HepG2 (cell line): ENCODE data around the gene ADI1. TPM values are rescaled to one million over a fixed set of nuclear protein-coding genes. Genes with fewer than 3 reads are reported as not detected.
A peak's percentile ranks its signal among the peaks of the same experiment; 100 is the strongest.

Experiments
- ATAC-seq: fragments of 200-7000 bp; cut with Tn5 transposase; 3 replicates; pipeline ENCODE4 v1.9.1; 2020; ENCODE audit warnings: mild to moderate bottlenecking, moderate library complexity
- BruUV-seq: library from RNA; stranded (reverse); fragments of 400-500 nt; replicated peaks from 2 replicates; lab custom pipeline; 2021; lab: Mats Ljungman, UMichigan
- CTCF ChIA-PET: fragments of 300-600 bp; formaldehyde crosslinking; extraction: SDS; loops from one replicate; lab custom pipeline; 2021; ENCODE audit warnings: low total read pairs, inconsistent platforms, low intra/inter-chr PET ratio; lab: Yijun Ruan, JAX
- POLR2A ChIA-PET: fragments of 350-600 bp; sonication (Branson Sonifier 250); formaldehyde crosslinking; loops from one replicate; lab custom pipeline; 2020; ENCODE audit warnings: antibody characterized with exemption, inconsistent platforms; lab: Yijun Ruan, JAX
- DNase-seq: peaks from one replicate; pipeline ENCODE4 v3.0.0-alpha.2; 2015; ENCODE audit warnings: low spot score
- FAIRE-seq: peaks from 3 replicates; lab custom pipeline; 2011; peaks lifted over from hg19 to GRCh38; lab: Jason Lieb, UNC
- H2AFZ ChIP-seq: one replicate; pipeline ENCODE4 v1.6.1; 2011; ENCODE audit warnings: low read length, inconsistent platforms
- H3K27ac ChIP-seq: fragments of 300-600 bp; 3 replicates; pipeline ENCODE4 v1.8.0; 2011; ENCODE audit warnings: mixed run types, mild to moderate bottlenecking, mixed read lengths, low read length, inconsistent platforms; ENCODE audit not compliant: insufficient read depth; ENCODE audit errors: extremely low read length
- H3K27me3 ChIP-seq, 2 experiments: fragments of 200-600 bp in 1 of 2; 2 replicates in 1 of 2; 3 replicates in 1 of 2; pipeline versions ENCODE4 v1.6.0 to v1.8.0; 2011; ENCODE audit warnings: low read length in 2 of 2, mild to moderate bottlenecking in 2 of 2, moderate library complexity in 2 of 2, inconsistent platforms in 1 of 2; ENCODE audit not compliant: insufficient read depth in 2 of 2, control insufficient read depth in 1 of 2
- H3K36me3 ChIP-seq, 2 experiments: fragments of 200-600 bp in 1 of 2; replicated peaks in 1 of 2; 2 replicates in 1 of 2; 3 replicates in 1 of 2; pipeline versions ENCODE4 v1.5.1 to v1.8.0; 2011; ENCODE audit warnings: low read length in 2 of 2, inconsistent platforms in 1 of 2; ENCODE audit not compliant: insufficient read depth in 2 of 2, control insufficient read depth in 1 of 2
- H3K4me1 ChIP-seq: 2 replicates; pipeline ENCODE4 v1.5.1; 2012; ENCODE audit warnings: low read length, inconsistent platforms; ENCODE audit not compliant: insufficient read depth
- H3K4me2 ChIP-seq: 2 replicates; pipeline ENCODE4 v1.6.0; 2011; ENCODE audit warnings: low read depth, low read length, inconsistent platforms
- H3K4me3 ChIP-seq, 3 experiments: fragments of 200-600 bp in 1 of 3; sonication (generic), shearing (Covaris generic) in 1 of 3; replicated peaks in 1 of 3; 2 replicates each; pipeline ENCODE4 v1.5.1; 2011 to 2016; ENCODE audit warnings: low read length in 3 of 3, inconsistent platforms in 2 of 3, low read depth in 2 of 3, mild to moderate bottlenecking in 2 of 3, control low read depth in 1 of 3, mixed read lengths in 1 of 3; ENCODE audit not compliant: insufficient read depth in 1 of 3
- H3K79me2 ChIP-seq: one replicate; pipeline ENCODE4 v1.6.1; 2011; ENCODE audit warnings: low read length, inconsistent platforms; ENCODE audit not compliant: insufficient read depth
- H3K9ac ChIP-seq: 2 replicates; pipeline ENCODE4 v1.6.0; 2011; ENCODE audit warnings: mild to moderate bottlenecking, low read depth, low read length, inconsistent platforms; ENCODE audit not compliant: insufficient read depth
- H3K9me3 ChIP-seq: 2 replicates; pipeline ENCODE4 v1.5.1; 2012; ENCODE audit warnings: mild to moderate bottlenecking, low read length
- H4K20me1 ChIP-seq: 2 replicates; pipeline ENCODE4 v1.6.0; 2011; ENCODE audit warnings: inconsistent platforms, mild to moderate bottlenecking, low read length, moderate library complexity; ENCODE audit not compliant: insufficient read depth
- GLMP ChIP-seq: sonication (generic); formaldehyde crosslinking; IDR thresholded peaks from 2 replicates; pipeline ENCODE4 v1.9.0; 2021; ENCODE audit warnings: missing genetic modification reagents, mild to moderate bottlenecking, borderline replicate concordance
- KDM5A ChIP-seq: fragments of 200-600 bp; sonication (generic); IDR thresholded peaks from 2 replicates; pipeline ENCODE4 v1.7.0; 2018; ENCODE audit warnings: antibody characterized with exemption, mild to moderate bottlenecking, low read length, borderline replicate concordance
- MLX ChIP-seq: IDR thresholded peaks from 2 replicates; pipeline ENCODE4 v1.6.1; 2016
- NFYC ChIP-seq: IDR thresholded peaks from 2 replicates; pipeline ENCODE4 v1.6.1; 2016; ENCODE audit warnings: missing genetic modification reagents, missing compliant biosample characterization
- POLR2AphosphoS5 ChIP-seq: IDR thresholded peaks from 2 replicates; pipeline ENCODE4 v1.6.1; 2012; ENCODE audit warnings: low read depth, low read length
- PPARG ChIP-seq: conservative IDR thresholded peaks from 2 replicates; pipeline ENCODE4 v1.6.1; 2016; ENCODE audit warnings: missing biosample characterization, missing genetic modification reagents
- RBAK ChIP-seq: sonication (generic); formaldehyde crosslinking; IDR thresholded peaks from 2 replicates; pipeline ENCODE4 v1.5.1; 2020; ENCODE audit warnings: mild to moderate bottlenecking, missing genetic modification reagents
- SMYD3 ChIP-seq: sonication (generic); formaldehyde crosslinking; IDR thresholded peaks from 2 replicates; pipeline ENCODE4 v1.8.1; 2023; ENCODE audit warnings: mild to moderate bottlenecking, missing genetic modification reagents
- ZNF878 ChIP-seq: sonication (generic); formaldehyde crosslinking; IDR thresholded peaks from 2 replicates; pipeline ENCODE4 v1.8.1; 2023; ENCODE audit warnings: mild to moderate bottlenecking, missing genetic modification reagents, moderate library complexity
- ZSCAN22 ChIP-seq: sonication (generic); formaldehyde crosslinking; IDR thresholded peaks from 2 replicates; pipeline ENCODE4 v1.4.0; 2020; ENCODE audit warnings: mild to moderate bottlenecking, missing genetic modification reagents
- WGBS: methylation state at CpG from one replicate; pipeline ENCODE4 v1.1.6; 2017; ENCODE audit warnings: low lambda C conversion rate; 5-methylcytosine and 5-hydroxymethylcytosine counted together
- in situ Hi-C: cut with HindIII; loops from 2 replicates; pipeline ENCODE4 v1.10.0; 2017; ENCODE audit warnings: low pct_unique_long_range_greater_than_20kb; ENCODE audit not compliant: extremely low pct_ligation_motif_present
- intact Hi-C: fragments of 100-400 bp; cut with micrococcal nuclease; formaldehyde crosslinking; loops from one replicate; pipeline ENCODE4 v1.10.0; 2022; ENCODE audit not compliant: unreplicated experiment
- polyA plus RNA-seq, 8 experiments: library from polyadenylated mRNA; depleted of rRNA in 3 of 8; stranded (reverse) in 7 of 8; unstranded in 1 of 8; fragments of >200 nt; fragmentation: Illumina TruSeq in 4 of 8; extraction: Trizol in 4 of 8; gene quantifications; 2 replicates each; pipeline versions ENCODE4 v1.2.1 to v1.2.3, GENCODE V29; 2011 to 2016; ENCODE audit warnings: low read depth in 4 of 8, missing spikeins in 1 of 8, mixed read lengths in 1 of 8; ENCODE audit not compliant: insufficient read depth in 1 of 8
- total RNA-seq, 5 experiments: library from RNA; depleted of rRNA; stranded (reverse); fragments of >200 nt; fragmentation: Illumina TruSeq; extraction: Trizol; gene quantifications; 2 replicates each; pipeline ENCODE4 v1.2.3, GENCODE V29; 2016; ENCODE audit warnings: low read depth in 1 of 5
- TF ChIP-seq, protein P1 (sequence below): sonication (generic); formaldehyde crosslinking; conservative IDR thresholded peaks from 2 replicates; pipeline ENCODE4 v1.8.0; 2022; ENCODE audit warnings: low read depth, missing genetic modification reagents
- TF ChIP-seq, protein P2 (sequence below): fragments of 450-650 bp; IDR thresholded peaks from 2 replicates; pipeline ENCODE4 v1.6.1; 2016

The ADI1 gene
- total and polyA plus RNA-seq, 2 of the 13 experiments (the other 11 are each of a cell fraction or from before 2014, with no cell fraction given), result 28.7 to 123 TPM

- in situ Hi-C loops, result no loop called here
- Histone ChIP-seq H3K4me2 (no peak overlapping the region), H2AFZ (no peak overlapping the region), H3K9ac (no peak overlapping the region), H3K36me3 (peaks cover 13 to 21% of the 10 kb centered on the region in 2 experiments; a peak in 4 of 5 replicates), H3K79me2 (no peaks in the 10 kb centered on the region), H4K20me1 (no peaks in the 10 kb centered on the region), H3K4me3 (no peak overlapping the region), H3K4me1 (peaks cover 34% of the 10 kb centered on the region), H3K9me3 (no peaks in the 10 kb centered on the region), H3K27me3 (no peaks in the 10 kb centered on the region), H3K27ac (no peak overlapping the region)
- CTCF ChIA-PET, result no interaction called here
- no peak for DNase-seq
- BruUV-seq, result no TSS peak
- FAIRE-seq, result no peak
- intact Hi-C loops, result no loop called here
- POLR2A ChIA-PET, result interaction anchor here (3.5 to 4.5 kb wide), 2 partner anchors 12 to 14 kb away, joined by 21 to 35 read pairs; no protein-coding TSS in a partner anchor
- no peak for ATAC-seq
- WGBS, result 92% methylated on average over 16 of the region's 19 CpGs
- TF ChIP-seq POLR2AphosphoS5 (no peak), ZSCAN22 (no peak)
Observed at GRCh38 chr2:3478846-3479385, 40.4 kb downstream of the ADI1 start.

- POLR2A ChIA-PET, result interaction anchor here (1.7 kb wide), 1 partner anchor 41 kb away, joined by 5 read pairs; no protein-coding TSS in a partner anchor
- peaks cover 34% of the 10 kb centered on the region for H3K4me1 ChIP-seq
- no TSS peak for BruUV-seq
- peak overlapping the region; percentile 47 for H3K27ac ChIP-seq
- no peak overlapping the region for H3K9ac ChIP-seq
- no peaks in the 10 kb centered on the region for H3K79me2 ChIP-seq
- no peak overlapping the region for H3K4me3 ChIP-seq
- WGBS, result 73% methylated on average over 5 of the region's 5 CpGs
- H4K20me1 ChIP-seq, result no peaks in the 10 kb centered on the region
- no peak for ATAC-seq
- no peaks in the 10 kb centered on the region for H3K9me3 ChIP-seq
- no peaks in the 10 kb centered on the region for H3K27me3 ChIP-seq
- H2AFZ ChIP-seq, result no peak overlapping the region
- in situ Hi-C loops (no loop called here), intact Hi-C loops (no loop called here)
- H3K36me3 ChIP-seq, result peaks cover 16 to 27% of the 10 kb centered on the region in 2 experiments; a peak in 4 of 5 replicates
- H3K4me2 ChIP-seq, result no peak overlapping the region
- CTCF ChIA-PET, result no interaction called here
- no peak for FAIRE-seq
- no peak for DNase-seq
- TF ChIP-seq KDM5A, result no peak
- TF ChIP-seq GLMP, result no peak
- no peak for TF ChIP-seq MLX (CRISPR knock-in tag)
- TF ChIP-seq ZNF878 (CRISPR knock-in tag), result no peak
- TF ChIP-seq, protein P1, sequence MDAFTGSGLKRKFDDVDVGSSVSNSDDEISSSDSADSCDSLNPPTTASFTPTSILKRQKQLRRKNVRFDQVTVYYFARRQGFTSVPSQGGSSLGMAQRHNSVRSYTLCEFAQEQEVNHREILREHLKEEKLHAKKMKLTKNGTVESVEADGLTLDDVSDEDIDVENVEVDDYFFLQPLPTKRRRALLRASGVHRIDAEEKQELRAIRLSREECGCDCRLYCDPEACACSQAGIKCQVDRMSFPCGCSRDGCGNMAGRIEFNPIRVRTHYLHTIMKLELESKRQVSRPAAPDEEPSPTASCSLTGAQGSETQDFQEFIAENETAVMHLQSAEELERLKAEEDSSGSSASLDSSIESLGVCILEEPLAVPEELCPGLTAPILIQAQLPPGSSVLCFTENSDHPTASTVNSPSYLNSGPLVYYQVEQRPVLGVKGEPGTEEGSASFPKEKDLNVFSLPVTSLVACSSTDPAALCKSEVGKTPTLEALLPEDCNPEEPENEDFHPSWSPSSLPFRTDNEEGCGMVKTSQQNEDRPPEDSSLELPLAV (CRISPR knock-in tag), result no peak
- TF ChIP-seq SMYD3 (CRISPR knock-in tag), result no peak
- TF ChIP-seq NFYC, result no peak
- no peak for TF ChIP-seq PPARG
- no peak for TF ChIP-seq RBAK (CRISPR knock-in tag)
- TF ChIP-seq, protein P2, sequence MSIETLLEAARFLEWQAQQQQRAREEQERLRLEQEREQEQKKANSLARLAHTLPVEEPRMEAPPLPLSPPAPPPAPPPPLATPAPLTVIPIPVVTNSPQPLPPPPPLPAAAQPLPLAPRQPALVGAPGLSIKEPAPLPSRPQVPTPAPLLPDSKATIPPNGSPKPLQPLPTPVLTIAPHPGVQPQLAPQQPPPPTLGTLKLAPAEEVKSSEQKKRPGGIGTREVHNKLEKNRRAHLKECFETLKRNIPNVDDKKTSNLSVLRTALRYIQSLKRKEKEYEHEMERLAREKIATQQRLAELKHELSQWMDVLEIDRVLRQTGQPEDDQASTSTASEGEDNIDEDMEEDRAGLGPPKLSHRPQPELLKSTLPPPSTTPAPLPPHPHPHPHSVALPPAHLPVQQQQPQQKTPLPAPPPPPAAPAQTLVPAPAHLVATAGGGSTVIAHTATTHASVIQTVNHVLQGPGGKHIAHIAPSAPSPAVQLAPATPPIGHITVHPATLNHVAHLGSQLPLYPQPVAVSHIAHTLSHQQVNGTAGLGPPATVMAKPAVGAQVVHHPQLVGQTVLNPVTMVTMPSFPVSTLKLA, result no peak
Observed at GRCh38 chr2:3476985-3477327, 42.4 kb downstream of the ADI1 start.
